ENCODE data around the gene CASTOR1.

CASTOR1 gene

GRCh38 chr22:30238661-30239487 lies 50.4 kb downstream of the CASTOR1 start:
- no peak for TF ChIP-seq CTCF (IDR thresholded peaks at IDR 0.05)
- no peak overlapping the region for H3K27ac ChIP-seq
- no peak overlapping the region for H3K4me3 ChIP-seq
- no peak for DNase-seq (ENCODE audit: low spot score)

- no peak for DNase-seq (ENCODE audit: low spot score)
- Histone ChIP-seq H3K4me3 (no peak overlapping the region), H3K27ac (no peak overlapping the region)
- TF ChIP-seq CTCF (IDR thresholded peaks at IDR 0.05), result no peak
Measured at GRCh38 chr22:30238136-30238535, 51.2 kb downstream of the CASTOR1 start.

GRCh38 chr22:30236875-30237274 lies 52.4 kb downstream of the CASTOR1 start:
- H3K27ac ChIP-seq, result no peak overlapping the region

GRCh38 chr22:30235687-30236170 lies 53.6 kb downstream of the CASTOR1 start:
- H3K27ac ChIP-seq, result no peak overlapping the region
- H3K4me3 ChIP-seq, result no peak overlapping the region
- no peak for DNase-seq (ENCODE audit: low spot score)
- TF ChIP-seq CTCF (IDR thresholded peaks at IDR 0.05), result no peak

More at GRCh38 chr22:30236875-30237274, 52.4 kb downstream of the CASTOR1 start:
- no peak for DNase-seq (ENCODE audit: low spot score)
- H3K4me3 ChIP-seq, result no peak overlapping the region
- no peak for TF ChIP-seq CTCF (IDR thresholded peaks at IDR 0.05)
